SW480 (cell line): ENCODE measurements around the gene LSM2.
A peak's percentile ranks its signal among the peaks of the same experiment; 100 is the strongest.
"Not testable (repeated sequence)": the region's sequence is repeated elsewhere in the genome, so short reads cannot be mapped to it uniquely, and the experiment has no call there.

Experiments used
- DNase-seq: peaks from one replicate; pipeline ENCODE4 v3.0.0-alpha.2; 2016; ENCODE audit warnings: low spot score

The LSM2 gene

GRCh38 chr6:31806470-31807272 lies at the start of gene LSM2:
Gene LSM2, minus strand, starts transcription at chr6:31806966. Its CDS starts 209 bp downstream, at chr6:31806757.
- DNase-seq: peak; percentile 91

GRCh38 chr6:31851980-31852718 lies 45.4 kb upstream of the LSM2 start:
- DNase-seq: not testable (repeated sequence)

- no peak for DNase-seq
Observed at GRCh38 chr6:31851485-31851832, 44.7 kb upstream of the LSM2 start.

DNA sequence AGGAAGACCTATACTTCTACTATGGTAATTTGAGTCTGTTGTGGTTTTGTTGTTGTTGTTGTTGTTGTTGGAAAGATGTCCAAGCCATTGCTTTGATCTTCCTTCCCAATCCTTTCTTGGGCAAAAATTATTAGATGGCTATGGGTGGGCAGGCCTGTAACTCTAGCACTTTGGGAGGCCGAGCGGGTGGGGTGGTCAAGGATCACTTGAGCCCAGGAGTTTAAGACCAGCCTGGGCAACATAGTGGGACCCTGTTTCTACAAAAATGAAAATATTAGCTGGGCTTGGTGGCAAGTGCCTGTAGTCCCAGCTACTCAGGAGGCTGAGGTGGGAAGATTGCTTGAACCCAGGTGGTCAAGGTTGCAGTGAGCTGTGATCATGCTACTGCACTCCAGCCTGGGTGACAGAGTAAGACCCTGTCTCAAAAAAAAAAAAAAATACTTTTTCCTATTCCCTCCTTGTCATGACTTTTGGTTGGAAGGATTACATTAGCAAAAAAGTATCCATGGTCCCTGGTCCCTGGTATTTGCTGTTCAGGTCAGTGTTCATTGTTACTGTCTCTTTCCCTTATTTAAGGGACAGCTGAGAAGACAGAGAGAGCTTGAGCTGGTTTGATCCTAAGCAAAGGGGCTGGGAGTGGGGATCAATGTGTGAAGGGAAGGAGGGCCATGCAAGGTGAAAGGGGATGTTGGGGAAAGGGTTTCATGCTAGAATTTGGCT lies 44.2 kb upstream of the LSM2 start:
- DNase-seq: no peak

GRCh38 chr6:31847276-31847978 lies 40.7 kb upstream of the LSM2 start:
- DNase-seq: no peak

DNA sequence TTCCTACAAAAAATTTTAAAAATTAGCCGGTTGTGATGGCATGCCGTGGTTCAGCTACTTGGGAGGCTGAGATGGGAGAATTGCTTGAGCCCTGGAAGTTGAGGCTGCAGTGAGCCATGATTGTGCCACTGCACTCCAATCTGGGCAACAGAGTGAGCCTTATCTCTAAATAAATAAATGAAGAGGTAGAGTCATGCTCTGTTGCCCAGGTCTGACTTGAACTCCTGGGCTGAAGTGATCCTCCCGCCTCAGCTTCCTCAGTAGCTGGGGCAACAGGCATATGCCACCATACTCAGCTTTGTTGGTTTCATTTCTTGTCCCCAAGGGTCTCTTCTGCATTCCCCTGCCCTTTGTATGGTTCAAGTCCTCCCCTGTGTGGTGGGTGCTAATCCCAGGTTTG lies 37.7 kb upstream of the LSM2 start:
- DNase-seq: no peak

DNA sequence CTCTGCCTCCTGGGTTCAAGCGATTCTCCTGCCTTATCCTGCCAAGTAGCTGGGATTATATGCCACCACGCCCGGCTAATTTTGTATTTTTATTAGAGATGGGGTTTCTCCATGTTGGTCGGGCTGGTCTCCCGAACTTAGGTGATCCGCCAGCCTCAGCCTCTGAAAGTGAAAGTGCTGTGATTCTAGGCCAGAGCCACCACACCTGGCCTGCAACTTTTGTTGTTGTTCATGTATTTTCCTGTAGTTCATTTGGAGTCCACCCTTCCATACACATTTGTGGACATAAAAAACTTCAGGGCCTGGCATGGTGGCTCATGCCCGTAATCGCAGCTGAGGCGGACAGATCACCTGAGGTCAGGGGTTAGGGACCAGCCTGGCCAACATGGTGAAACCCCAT lies 35.3 kb upstream of the LSM2 start:
- DNase-seq: no peak

DNA sequence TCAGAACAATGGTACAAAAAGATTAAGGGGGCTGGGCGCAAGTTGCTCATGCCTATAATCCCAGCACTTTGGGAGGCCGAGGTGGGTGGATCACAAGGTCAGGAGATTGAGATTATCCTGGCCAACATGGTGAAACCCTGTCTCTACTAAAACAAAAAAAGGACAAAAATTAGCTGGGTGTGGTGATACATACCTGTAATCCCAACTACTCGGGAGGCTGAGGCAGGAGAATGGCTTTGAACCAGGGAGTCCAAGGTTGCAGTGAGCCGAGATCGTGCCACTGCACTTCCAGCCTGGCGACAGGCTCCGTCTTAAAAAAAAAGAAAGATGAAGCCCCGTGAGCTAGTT lies 33.0 kb upstream of the LSM2 start:
- not testable (repeated sequence) for DNase-seq

- no peak for DNase-seq
Observed at GRCh38 chr6:31838968-31839367, 32.2 kb upstream of the LSM2 start.

GRCh38 chr6:31838114-31838553 lies 31.4 kb upstream of the LSM2 start:
- DNase-seq: not testable (repeated sequence)

- DNase-seq: no peak
Observed at GRCh38 chr6:31837369-31838113, 30.8 kb upstream of the LSM2 start.

- DNase-seq: no peak
Observed at GRCh38 chr6:31836474-31837368, 30.0 kb upstream of the LSM2 start.

- DNase-seq: no peak
Observed at GRCh38 chr6:31836047-31836473, 29.3 kb upstream of the LSM2 start.

DNA sequence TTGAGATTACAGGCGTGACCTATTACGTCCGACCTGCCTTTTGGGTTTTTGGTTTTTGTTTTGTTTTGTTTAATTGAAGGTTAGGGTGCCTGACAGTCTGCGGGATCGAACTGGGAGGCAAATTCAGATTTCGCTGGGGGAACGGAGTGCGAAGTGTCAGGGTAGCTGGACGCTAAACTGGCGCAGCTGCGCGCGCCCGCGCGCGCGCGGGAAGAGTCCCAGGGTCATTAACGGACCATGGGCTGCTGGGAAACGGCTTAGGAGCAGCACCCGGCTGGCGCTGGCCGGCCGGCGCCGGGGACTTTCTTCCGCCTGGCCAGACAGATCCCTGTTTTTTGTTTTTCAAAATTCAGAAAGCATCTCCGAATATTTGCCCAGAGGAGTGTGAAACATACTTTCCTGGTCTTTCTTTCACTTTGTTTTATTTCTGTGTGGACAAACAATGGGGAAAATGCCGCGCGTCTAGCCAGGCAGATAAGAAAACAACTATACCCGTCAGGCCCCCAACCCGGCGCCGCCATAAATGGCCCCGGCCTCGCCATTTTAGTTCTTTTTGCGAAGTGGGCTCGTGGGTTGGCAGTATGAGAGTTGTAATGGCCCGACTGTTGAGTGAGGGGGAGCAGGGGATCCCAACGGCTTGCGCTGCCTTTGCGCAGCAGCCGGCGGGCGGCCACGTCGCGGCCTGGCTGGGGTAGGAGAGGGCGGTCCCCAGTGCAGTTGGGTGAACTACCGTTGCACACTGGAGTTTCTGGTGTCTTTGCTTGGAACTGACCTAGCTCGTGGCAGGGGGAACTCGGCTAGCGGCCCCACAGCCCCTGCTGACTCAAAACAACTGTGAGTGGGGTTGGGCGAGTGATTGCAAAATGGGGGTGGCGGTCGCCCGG lies 27.8 kb upstream of the LSM2 start:
- DNase-seq: peak; percentile 84

DNA sequence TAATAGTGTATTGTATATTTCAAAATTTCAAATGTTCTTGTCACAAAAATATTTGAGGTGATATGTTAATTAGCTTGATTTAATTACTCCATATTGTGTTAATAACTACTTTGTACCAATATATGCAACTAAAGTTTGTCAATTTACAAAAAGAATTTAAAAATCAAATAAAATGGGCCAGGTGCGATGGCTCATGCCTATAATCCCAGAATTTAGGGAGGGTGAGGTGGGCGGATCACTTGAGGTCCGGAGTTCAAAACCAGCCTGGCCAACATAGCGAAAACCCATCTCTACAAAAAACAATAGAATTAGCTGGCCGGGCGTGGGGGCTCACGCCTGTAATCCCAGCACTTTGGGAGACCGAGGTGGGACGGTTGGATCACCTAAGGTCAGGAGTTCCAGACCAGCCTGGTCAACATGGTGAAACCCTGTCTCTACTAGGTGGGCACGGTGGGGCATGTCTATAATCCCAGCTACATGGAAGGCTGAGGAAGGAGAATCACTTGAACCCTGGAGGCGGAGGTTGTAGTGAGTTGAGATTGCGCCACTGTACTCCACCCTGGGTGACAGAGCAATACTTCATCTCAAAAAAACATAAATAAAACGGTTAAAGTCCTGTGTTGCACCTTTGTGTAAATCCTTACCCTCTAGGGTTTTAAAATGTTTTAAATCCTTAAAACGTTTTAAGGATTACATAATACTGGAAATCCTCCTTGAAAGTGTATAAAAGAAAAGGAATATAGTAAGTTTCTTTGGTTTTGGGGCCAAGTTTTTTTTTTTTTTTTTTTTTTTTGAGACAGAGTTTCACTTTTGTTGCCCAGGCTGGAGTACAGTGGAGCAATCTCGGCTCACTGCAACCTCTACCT lies 24.8 kb upstream of the LSM2 start:
- DNase-seq: no peak

GRCh38 chr6:31830886-31831335 lies 24.1 kb upstream of the LSM2 start:
- DNase-seq: no peak

- peak; percentile 61 for DNase-seq
Observed at GRCh38 chr6:31829633-31830283, 23.0 kb upstream of the LSM2 start.
